ENCODE results near the gene NFASC. TPM values are rescaled to one million over a fixed set of nuclear protein-coding genes. Genes with fewer than 3 reads are reported as not detected.

The NFASC gene
- total RNA-seq, 1 experiment from 2014 or later, result 16.9 TPM

DNA sequence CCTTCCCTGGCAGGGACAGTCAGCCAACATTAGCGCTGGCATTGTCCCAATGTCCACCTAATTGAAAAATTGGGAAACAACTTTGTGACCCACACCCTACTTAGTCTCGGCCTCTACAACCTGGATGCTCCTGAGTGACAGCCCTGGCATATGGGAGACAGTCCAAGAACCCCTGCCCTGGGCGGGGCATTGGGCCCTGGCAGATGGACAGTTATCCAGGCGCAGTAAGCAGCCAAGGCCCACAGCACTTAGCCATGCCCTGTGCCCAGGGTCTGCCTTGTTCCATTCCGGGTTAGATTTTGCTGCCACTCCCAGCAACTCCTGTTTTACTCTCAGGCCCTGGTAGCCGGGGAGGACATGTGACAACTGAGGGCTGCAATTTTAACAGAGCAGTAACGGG is 50.3 kb downstream of the NFASC start:
- TF ChIP-seq REST (IDR thresholded peaks at IDR 0.05; ENCODE audit: insufficient read depth in 1 of 2, low read depth in 2 of 2, low read length in 1 of 2) (no peak), POLR2AphosphoS5 (IDR thresholded peaks at IDR 0.05; ENCODE audit: low read depth, low read length) (no peak), SIN3A (IDR thresholded peaks at IDR 0.05; ENCODE audit: borderline replicate concordance, insufficient read depth, low read depth, low read length) (no peak), TCF7L2 (IDR thresholded peaks at IDR 0.05; ENCODE audit: low read depth, low read length) (no peak)
- TF ChIP-seq, protein P1, sequence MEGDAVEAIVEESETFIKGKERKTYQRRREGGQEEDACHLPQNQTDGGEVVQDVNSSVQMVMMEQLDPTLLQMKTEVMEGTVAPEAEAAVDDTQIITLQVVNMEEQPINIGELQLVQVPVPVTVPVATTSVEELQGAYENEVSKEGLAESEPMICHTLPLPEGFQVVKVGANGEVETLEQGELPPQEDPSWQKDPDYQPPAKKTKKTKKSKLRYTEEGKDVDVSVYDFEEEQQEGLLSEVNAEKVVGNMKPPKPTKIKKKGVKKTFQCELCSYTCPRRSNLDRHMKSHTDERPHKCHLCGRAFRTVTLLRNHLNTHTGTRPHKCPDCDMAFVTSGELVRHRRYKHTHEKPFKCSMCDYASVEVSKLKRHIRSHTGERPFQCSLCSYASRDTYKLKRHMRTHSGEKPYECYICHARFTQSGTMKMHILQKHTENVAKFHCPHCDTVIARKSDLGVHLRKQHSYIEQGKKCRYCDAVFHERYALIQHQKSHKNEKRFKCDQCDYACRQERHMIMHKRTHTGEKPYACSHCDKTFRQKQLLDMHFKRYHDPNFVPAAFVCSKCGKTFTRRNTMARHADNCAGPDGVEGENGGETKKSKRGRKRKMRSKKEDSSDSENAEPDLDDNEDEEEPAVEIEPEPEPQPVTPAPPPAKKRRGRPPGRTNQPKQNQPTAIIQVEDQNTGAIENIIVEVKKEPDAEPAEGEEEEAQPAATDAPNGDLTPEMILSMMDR (IDR thresholded peaks at IDR 0.05), result no peak
- no peak overlapping the region for H3K4me3 ChIP-seq (ENCODE audit: low read depth in 2 of 2, low read length in 2 of 2)
- no peak overlapping the region for H3K27ac ChIP-seq (ENCODE audit: low read length)
- intact Hi-C loops (cut with micrococcal nuclease; ENCODE audit: unreplicated experiment) (no loop called here), in situ Hi-C loops (cut with HindIII; ENCODE audit: low pct_unique_long_range_greater_than_20kb, low sequenced_read_pairs) (no loop called here)
- peaks cover 9% of the 10 kb centered on the region for H3K4me1 ChIP-seq (ENCODE audit: control insufficient read depth, insufficient read depth, low read length)
- no peaks in the 10 kb centered on the region for H3K9me3 ChIP-seq (ENCODE audit: control insufficient read depth, insufficient read depth, low read depth, low read length)
- no peaks in the 10 kb centered on the region for H3K36me3 ChIP-seq (ENCODE audit: control insufficient read depth, insufficient read depth, low read length)
- no peak for DNase-seq (ENCODE audit: low read depth, low spot score)
- ChIA-PET POLR2A (no interaction called here), CTCF (no interaction called here)
- no peaks in the 10 kb centered on the region for H3K27me3 ChIP-seq (ENCODE audit: control insufficient read depth, insufficient read depth, low read length)
- ATAC-seq, result no peak; the same call in 1 of the 2 replicates
- no TSS peak for BruUV-seq (replicated peaks)

DNA sequence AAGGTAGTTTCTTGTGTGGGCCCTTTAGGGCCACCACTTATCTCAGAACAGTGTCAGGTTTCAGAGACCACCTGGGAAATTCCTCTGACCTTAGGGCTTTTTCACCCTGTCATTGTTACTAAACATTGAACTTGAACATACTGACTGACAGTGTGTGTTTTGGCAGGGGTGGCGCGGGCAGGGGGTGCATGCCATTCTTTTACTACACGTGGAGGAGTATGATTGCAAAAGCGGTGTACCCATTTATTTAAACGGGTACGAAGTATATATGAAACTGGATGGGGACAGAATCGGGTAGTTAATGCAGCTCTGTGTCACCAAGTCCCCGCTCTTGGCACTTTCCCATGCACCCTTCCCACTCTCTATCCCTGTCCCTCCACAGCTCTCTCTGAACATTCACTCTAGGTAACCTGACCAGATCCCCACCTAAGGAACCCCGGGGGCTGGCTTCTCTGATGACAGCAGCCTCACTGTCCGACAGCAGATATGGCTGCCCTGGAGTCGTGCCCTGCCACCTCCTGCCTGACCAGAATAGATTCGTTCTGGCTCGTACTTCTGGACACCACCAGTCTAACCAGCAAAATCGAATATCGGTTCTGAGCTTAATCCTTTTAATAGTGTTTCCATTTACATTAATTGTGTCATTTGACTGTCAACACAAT is 51.3 kb downstream of the NFASC start:
- no peak for DNase-seq (ENCODE audit: low read depth, low spot score)
- in situ Hi-C loops (cut with HindIII; ENCODE audit: low pct_unique_long_range_greater_than_20kb, low sequenced_read_pairs), result no loop called here
- intact Hi-C loops (cut with micrococcal nuclease; ENCODE audit: unreplicated experiment), result no loop called here
- BruUV-seq (replicated peaks), result no TSS peak
- Histone ChIP-seq H3K27ac (ENCODE audit: low read length) (no peak overlapping the region), H3K4me3 (ENCODE audit: low read depth in 2 of 2, low read length in 2 of 2) (no peak overlapping the region), H3K4me1 (ENCODE audit: control insufficient read depth, insufficient read depth, low read length) (peaks cover 8% of the 10 kb centered on the region), H3K27me3 (ENCODE audit: control insufficient read depth, insufficient read depth, low read length) (no peaks in the 10 kb centered on the region), H3K36me3 (ENCODE audit: control insufficient read depth, insufficient read depth, low read length) (no peaks in the 10 kb centered on the region), H3K9me3 (ENCODE audit: control insufficient read depth, insufficient read depth, low read depth, low read length) (no peaks in the 10 kb centered on the region)
- POLR2A ChIA-PET, result no interaction called here
- CTCF ChIA-PET, result no interaction called here
- TF ChIP-seq POLR2AphosphoS5 (IDR thresholded peaks at IDR 0.05; ENCODE audit: low read depth, low read length) (no peak), REST (IDR thresholded peaks at IDR 0.05; ENCODE audit: insufficient read depth in 1 of 2, low read depth in 2 of 2, low read length in 1 of 2) (no peak), SIN3A (IDR thresholded peaks at IDR 0.05; ENCODE audit: borderline replicate concordance, insufficient read depth, low read depth, low read length) (no peak), TCF7L2 (IDR thresholded peaks at IDR 0.05; ENCODE audit: low read depth, low read length) (no peak)
- TF ChIP-seq, protein P1 (IDR thresholded peaks at IDR 0.05), result no peak
- no peak for ATAC-seq
